ENCODE measurements around the gene EHF. TPM values are rescaled to one million over a fixed set of nuclear protein-coding genes. Genes with fewer than 3 reads are reported as not detected.

EHF gene
- total RNA-seq, 4 donors from 2014 or later = 0.09 to 0.85 TPM; not detected in 2

- no peaks in the 10 kb centered on the region for H3K9me3 ChIP-seq
- ATAC-seq (no peak), DNase-seq (no peak)
- no peaks in the 10 kb centered on the region for H3K4me1 ChIP-seq
- intact Hi-C loops (cut with DNase I; ENCODE audit: low total_unique reads) (no loop called here), in situ Hi-C loops (cut with MboI; ENCODE audit: low sequenced_read_pairs in 4 of 4) (no loop called here)
- H3K27me3 ChIP-seq = no peaks in the 10 kb centered on the region
- H3K36me3 ChIP-seq = no peaks in the 10 kb centered on the region
- no peak for TF ChIP-seq POLR2A (IDR thresholded peaks at IDR 0.05)
- no peak for TF ChIP-seq CTCF (IDR thresholded peaks at IDR 0.05 in 4 of 5, conservative IDR thresholded peaks at IDR 0.05 in 1 of 5)
- no peak overlapping the region for H3K4me3 ChIP-seq
- no peak overlapping the region for H3K27ac ChIP-seq
Observed at GRCh38 chr11:34621876-34622275, 983 bp downstream of the EHF start.

GRCh38 chr11:34623463-34623862 lies 2.6 kb downstream of the EHF start:
- no peaks in the 10 kb centered on the region for H3K36me3 ChIP-seq
- DNase-seq = no peak
- no peak overlapping the region for H3K27ac ChIP-seq
- no peaks in the 10 kb centered on the region for H3K9me3 ChIP-seq
- in situ Hi-C loops (cut with MboI; ENCODE audit: low sequenced_read_pairs in 4 of 4) = no loop called here
- H3K4me1 ChIP-seq = no peaks in the 10 kb centered on the region
- ATAC-seq = no peak
- H3K27me3 ChIP-seq = no peaks in the 10 kb centered on the region
- TF ChIP-seq POLR2A (IDR thresholded peaks at IDR 0.05) = no peak
- no peak for TF ChIP-seq CTCF (IDR thresholded peaks at IDR 0.05 in 4 of 5, conservative IDR thresholded peaks at IDR 0.05 in 1 of 5)
- intact Hi-C loops (cut with DNase I; ENCODE audit: low total_unique reads) = no loop called here
- no peak overlapping the region for H3K4me3 ChIP-seq

GRCh38 chr11:34624069-34624468 lies 3.2 kb downstream of the EHF start:
- no peak for TF ChIP-seq CTCF (IDR thresholded peaks at IDR 0.05 in 4 of 5, conservative IDR thresholded peaks at IDR 0.05 in 1 of 5)
- intact Hi-C loops (cut with DNase I; ENCODE audit: low total_unique reads) (no loop called here), in situ Hi-C loops (cut with MboI; ENCODE audit: low sequenced_read_pairs in 4 of 4) (no loop called here)
- Histone ChIP-seq H3K9me3 (no peaks in the 10 kb centered on the region), H3K4me3 (no peak overlapping the region), H3K4me1 (no peaks in the 10 kb centered on the region), H3K27ac (no peak overlapping the region), H3K36me3 (no peaks in the 10 kb centered on the region), H3K27me3 (no peaks in the 10 kb centered on the region)
- DNase-seq (no peak), ATAC-seq (no peak)

GRCh38 chr11:34625576-34625975 lies 4.7 kb downstream of the EHF start:
- in situ Hi-C loops (cut with MboI; ENCODE audit: low sequenced_read_pairs in 4 of 4) (no loop called here), intact Hi-C loops (cut with DNase I; ENCODE audit: low total_unique reads) (no loop called here)
- ATAC-seq (no peak), DNase-seq (no peak)
- no peak overlapping the region for H3K4me3 ChIP-seq
- H3K4me1 ChIP-seq = no peaks in the 10 kb centered on the region
- TF ChIP-seq CTCF (IDR thresholded peaks at IDR 0.05 in 4 of 5, conservative IDR thresholded peaks at IDR 0.05 in 1 of 5) (no peak), POLR2A (IDR thresholded peaks at IDR 0.05) (no peak)
- no peaks in the 10 kb centered on the region for H3K36me3 ChIP-seq
- H3K27ac ChIP-seq = no peak overlapping the region
- no peaks in the 10 kb centered on the region for H3K9me3 ChIP-seq
- H3K27me3 ChIP-seq = no peaks in the 10 kb centered on the region

DNA sequence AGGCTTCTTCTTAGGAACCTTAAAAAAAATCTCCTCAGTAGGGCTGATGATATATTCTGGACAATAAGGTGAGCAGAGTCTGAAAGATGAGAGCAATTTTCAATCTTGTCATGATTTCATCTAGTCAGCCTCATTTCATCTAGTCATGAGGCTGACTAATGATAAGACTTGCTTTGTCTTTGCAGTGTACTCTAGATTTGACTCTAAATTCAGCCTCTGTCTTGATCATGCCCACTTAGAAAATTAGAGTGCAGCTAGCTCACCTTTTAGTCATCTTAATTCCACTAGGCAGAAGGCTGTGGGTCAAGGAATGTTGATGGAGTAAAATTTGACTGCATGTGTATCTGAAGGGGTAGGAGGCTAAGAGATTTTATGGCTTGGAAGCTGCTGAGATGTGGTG lies 5.5 kb downstream of the EHF start:
- H3K9me3 ChIP-seq = no peaks in the 10 kb centered on the region
- H3K4me1 ChIP-seq = no peaks in the 10 kb centered on the region
- ATAC-seq = no peak
- no peaks in the 10 kb centered on the region for H3K36me3 ChIP-seq
- DNase-seq = no peak
- H3K27me3 ChIP-seq = no peaks in the 10 kb centered on the region
- in situ Hi-C loops (cut with MboI; ENCODE audit: low sequenced_read_pairs in 4 of 4) = no loop called here
- TF ChIP-seq CTCF (IDR thresholded peaks at IDR 0.05 in 4 of 5, conservative IDR thresholded peaks at IDR 0.05 in 1 of 5) (no peak), POLR2A (IDR thresholded peaks at IDR 0.05) (no peak)
- no peak overlapping the region for H3K4me3 ChIP-seq
- no peak overlapping the region for H3K27ac ChIP-seq
- intact Hi-C loops (cut with DNase I; ENCODE audit: low total_unique reads) = no loop called here
